Measurements from ENCODE around the gene NANOGP8.
"Not testable (repeated sequence)": the region's sequence is repeated elsewhere in the genome, so short reads cannot be mapped to it uniquely, and the experiment has no call there.

Gene NANOGP8

GRCh38 chr15:35085176-35085919, at the start of gene NANOGP8:
Gene NANOGP8 (minus strand): TSS chr15:35085295. CDS start chr15:35085110, 185 bp downstream.
- not testable (repeated sequence) for H3K27ac ChIP-seq

- no peak for TF ChIP-seq ZFX (IDR thresholded peaks at IDR 0.05)
- TF ChIP-seq CTCF (conservative IDR thresholded peaks at IDR 0.05): no peak
- H3K27ac ChIP-seq: no peak overlapping the region
Measured at GRCh38 chr15:35134299-35134698, 49.2 kb upstream of the NANOGP8 start.

GRCh38 chr15:35130245-35130644, 45.1 kb upstream of the NANOGP8 start:
- no peak overlapping the region for H3K27ac ChIP-seq
- TF ChIP-seq CTCF (conservative IDR thresholded peaks at IDR 0.05) (no peak), ZFX (IDR thresholded peaks at IDR 0.05) (no peak)

GRCh38 chr15:35129361-35129760, 44.3 kb upstream of the NANOGP8 start:
- TF ChIP-seq ZFX (IDR thresholded peaks at IDR 0.05) (no peak), CTCF (conservative IDR thresholded peaks at IDR 0.05) (no peak)
- no peak overlapping the region for H3K27ac ChIP-seq

GRCh38 chr15:35127717-35128116, 42.6 kb upstream of the NANOGP8 start:
- no peak overlapping the region for H3K27ac ChIP-seq
- TF ChIP-seq CTCF (conservative IDR thresholded peaks at IDR 0.05) (no peak), ZFX (IDR thresholded peaks at IDR 0.05) (no peak)

- no peak overlapping the region for H3K27ac ChIP-seq
- TF ChIP-seq CTCF (conservative IDR thresholded peaks at IDR 0.05): no peak
- no peak for TF ChIP-seq ZFX (IDR thresholded peaks at IDR 0.05)
Measured at GRCh38 chr15:35126236-35126635, 41.1 kb upstream of the NANOGP8 start.

GRCh38 chr15:35123743-35124142, 38.6 kb upstream of the NANOGP8 start:
- TF ChIP-seq CTCF (conservative IDR thresholded peaks at IDR 0.05) (no peak), ZFX (IDR thresholded peaks at IDR 0.05) (no peak)
- no peak overlapping the region for H3K27ac ChIP-seq
